Smooth muscle cell of the brain vasculature (primary cell): ENCODE measurements around the gene ARMC7.
"Not testable (repeated sequence)": the region's sequence is repeated elsewhere in the genome, so short reads cannot be mapped to it uniquely, and the experiment has no call there.

Experiments used
- DNase-seq: peaks from one replicate; pipeline ENCODE4 v3.0.0-alpha.2; 2012; ENCODE audit warnings: low read depth, low spot score

Gene ARMC7

GRCh38 chr17:75130059-75130631 is 20.4 kb downstream of the ARMC7 start:
- no peak for DNase-seq

- DNase-seq = peak; percentile 39
Measured at GRCh38 chr17:75130632-75131277, 21.0 kb downstream of the ARMC7 start.

GRCh38 chr17:75131278-75132017 is 21.7 kb downstream of the ARMC7 start, which contains the start of gene NT5C:
NT5C (minus strand) TSS chr17:75131742; CDS start chr17:75131707, 35 bp downstream.
- DNase-seq = no peak

GRCh38 chr17:75132018-75133000 is 22.5 kb downstream of the ARMC7 start:
- not testable (repeated sequence) for DNase-seq

GRCh38 chr17:75133001-75133400 is 23.2 kb downstream of the ARMC7 start:
- no peak for DNase-seq

GRCh38 chr17:75133607-75134347 is 24.0 kb downstream of the ARMC7 start:
- DNase-seq = not testable (repeated sequence)

GRCh38 chr17:75135452-75135851 is 25.7 kb downstream of the ARMC7 start:
- DNase-seq = no peak

DNA sequence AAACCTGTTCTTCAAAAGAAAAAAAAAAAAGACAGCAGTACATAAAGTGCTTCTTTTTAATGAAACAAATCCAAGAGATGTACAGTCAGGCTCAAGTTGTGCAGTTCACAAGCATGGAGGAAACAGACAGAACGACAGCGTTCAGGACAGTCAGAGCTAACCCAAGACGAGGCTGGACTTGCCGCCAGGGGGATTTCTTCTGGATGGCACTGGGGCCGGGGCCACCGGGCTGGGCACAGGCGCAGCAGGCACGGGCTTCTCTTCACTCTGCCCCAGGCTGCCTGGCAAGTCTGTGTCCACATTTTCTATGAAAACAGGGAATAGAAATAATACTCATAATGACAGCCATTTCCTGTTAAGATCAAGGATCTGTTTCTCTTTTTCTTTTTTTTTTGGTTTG is 26.2 kb downstream of the ARMC7 start:
- no peak for DNase-seq

- DNase-seq = not testable (repeated sequence)
Measured at GRCh38 chr17:75137762-75138161, 28.0 kb downstream of the ARMC7 start.

DNA sequence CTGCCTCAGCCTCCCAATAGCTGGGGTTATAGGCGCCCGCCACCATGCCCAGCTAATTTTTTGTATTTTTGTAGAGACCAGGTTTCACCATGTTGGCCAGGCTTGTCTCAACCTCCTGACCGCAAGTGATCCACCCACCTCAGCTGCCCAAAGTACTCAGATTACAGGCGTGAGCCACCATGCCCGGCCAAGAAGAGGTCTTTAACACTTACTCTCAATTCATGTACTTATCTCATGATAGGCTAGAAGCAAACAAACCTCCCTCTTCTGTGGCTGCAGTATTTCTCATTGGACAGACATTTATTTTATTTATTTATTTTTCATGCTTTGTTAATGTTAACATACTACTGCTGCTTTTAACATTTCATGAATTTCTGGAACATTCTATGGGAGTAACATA is 28.8 kb downstream of the ARMC7 start:
- no peak for DNase-seq

DNA sequence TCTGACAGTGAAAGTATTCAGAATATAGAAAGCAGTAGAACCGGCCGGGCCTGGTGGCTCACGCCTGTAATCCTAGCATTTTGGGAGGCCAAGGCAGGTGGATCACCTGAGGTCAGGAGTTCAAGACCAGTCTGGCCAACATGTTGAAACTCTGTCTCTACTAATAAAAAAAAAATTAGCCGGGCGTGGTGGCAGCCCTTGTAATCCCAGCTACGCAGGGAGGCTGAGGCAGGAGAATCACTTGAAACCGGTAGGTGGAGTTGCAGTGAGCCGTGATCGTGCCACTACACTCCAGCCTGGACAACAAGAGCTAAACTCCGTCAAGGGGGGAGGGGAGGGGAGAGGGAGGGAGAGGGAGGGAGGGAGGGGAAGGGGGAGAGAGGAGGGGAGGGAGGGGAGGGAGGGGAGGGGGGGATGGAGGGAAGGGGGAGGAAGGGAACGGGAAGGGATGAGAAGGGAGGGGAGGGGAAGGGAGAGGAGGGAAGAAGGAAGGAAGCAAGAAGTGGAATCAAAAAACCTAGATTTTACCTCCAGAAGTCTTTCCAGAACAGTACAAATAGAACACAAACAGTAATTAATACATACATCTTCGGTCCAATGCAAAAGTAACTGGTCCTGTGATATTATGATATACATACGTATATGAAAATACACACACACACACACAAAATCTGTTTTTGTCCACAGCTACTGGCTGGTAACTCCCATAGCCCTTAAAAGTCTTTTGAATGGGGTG is 32.6 kb downstream of the ARMC7 start:
- DNase-seq = no peak

DNA sequence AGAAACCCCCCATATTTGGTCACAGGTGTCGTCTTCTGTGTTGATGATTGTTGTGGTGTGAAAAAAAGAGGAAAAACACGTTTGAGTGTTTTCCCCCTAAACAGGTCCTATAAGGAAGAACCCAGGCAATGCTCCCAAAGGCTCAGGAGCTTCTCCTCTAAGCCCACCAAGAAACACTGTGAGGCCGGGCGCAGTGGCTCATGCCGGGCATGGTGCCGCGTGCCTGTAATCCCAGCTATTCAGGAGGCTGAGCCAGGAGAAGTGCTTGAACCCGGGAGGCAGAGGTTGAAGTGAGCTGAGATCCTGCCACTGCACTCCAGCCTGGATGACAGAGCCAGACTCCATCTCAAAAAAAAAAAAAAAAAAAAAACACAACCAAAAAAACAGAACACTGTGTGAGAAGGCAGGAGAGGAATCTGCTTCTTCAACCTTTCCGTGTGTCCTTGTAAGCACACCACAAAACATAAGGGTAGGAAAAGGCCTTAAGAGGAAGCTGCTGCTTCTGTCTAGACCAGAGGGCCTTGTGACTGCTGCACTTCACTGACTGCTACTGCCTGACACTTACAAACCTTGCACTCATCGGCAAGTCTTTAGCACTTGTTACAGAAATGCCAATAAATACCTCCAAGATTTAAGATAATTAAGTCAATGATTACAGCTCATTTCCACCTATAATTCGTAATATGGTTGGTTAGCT is 35.2 kb downstream of the ARMC7 start:
- DNase-seq = no peak

DNA sequence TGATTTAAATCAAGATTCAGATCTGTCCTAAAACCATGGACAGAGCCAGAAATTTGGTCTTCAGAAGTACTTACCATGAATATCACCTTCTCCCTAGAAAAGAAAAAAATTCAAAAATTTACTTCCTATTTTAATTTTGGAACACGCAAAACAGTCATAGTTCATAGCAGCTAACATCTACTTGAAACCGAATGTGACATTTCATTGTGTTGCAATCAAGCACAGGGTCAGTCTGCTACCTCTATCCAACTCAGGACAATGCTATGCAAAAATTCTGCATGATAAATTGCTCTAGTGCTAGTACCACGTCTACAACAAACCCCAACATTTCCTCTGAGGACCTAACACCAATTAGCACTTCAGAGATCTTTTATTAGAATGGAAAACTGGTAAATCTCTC is 36.8 kb downstream of the ARMC7 start:
- DNase-seq = no peak

DNA sequence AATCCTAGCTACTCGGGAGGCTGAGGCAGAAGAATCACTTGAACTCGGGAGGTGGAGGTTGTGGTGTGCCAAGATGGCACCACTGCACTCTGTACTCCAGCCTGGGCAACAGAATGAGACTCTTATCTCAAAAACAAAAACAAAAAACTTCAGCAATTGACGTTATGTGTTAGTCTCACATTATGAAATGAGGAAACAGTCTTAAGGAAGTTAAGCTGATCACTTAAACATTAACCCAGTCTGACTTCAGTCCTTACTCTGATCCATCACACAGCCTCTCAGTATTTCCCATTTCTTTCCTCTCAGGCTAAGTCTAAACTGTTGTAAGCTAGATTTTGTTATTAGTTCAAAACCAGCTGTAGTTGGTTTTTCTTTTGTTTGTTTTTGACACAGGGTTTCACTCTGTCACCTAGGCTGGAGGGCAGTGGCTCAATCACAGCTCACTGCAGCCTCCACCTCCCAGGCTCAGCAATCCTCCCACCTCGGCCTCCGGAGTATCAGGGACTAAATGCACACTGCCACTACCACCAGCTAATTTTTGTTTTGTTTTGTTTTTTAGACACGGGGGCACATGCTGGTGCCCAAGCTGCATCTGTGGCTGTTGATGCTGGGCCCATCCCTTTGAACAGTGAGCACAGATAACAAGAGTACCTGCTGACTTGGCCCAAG is 38.2 kb downstream of the ARMC7 start:
- DNase-seq = no peak

GRCh38 chr17:75151930-75152329 is 42.2 kb downstream of the ARMC7 start:
- DNase-seq = no peak

- DNase-seq = no peak
Measured at GRCh38 chr17:75152523-75152921, 42.8 kb downstream of the ARMC7 start.

GRCh38 chr17:75152922-75153779 is 43.4 kb downstream of the ARMC7 start:
- no peak for DNase-seq

DNA sequence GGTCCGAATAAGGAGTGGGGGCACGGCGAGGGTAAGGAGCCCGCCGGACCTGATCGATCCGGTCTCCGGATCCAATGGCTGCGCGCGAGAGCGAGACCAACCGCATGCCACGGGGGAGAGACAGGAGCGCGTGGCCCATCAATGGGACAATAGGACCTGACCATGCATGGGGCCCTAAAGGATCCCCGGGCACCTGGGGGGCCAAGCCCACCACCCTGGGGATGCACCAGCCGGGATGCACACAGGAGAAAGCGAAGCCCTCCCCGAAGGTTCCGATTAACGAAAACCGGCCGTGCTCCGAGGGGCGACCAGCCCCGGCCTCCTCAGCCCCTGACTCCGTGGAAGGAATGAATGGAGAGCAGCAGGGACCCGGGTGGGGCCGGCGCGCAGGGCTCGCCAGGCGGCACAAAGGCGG is 44.0 kb downstream of the ARMC7 start:
- no peak for DNase-seq
